ENCODE data around the gene FDXR. TPM values are rescaled to one million over a fixed set of nuclear protein-coding genes. Genes with fewer than 3 reads are reported as not detected.
A peak's percentile ranks its signal among the peaks of the same experiment; 100 is the strongest.

FDXR gene
- total RNA-seq, 6 experiments from 2014 or later = 7.7 to 18.7 (median 8.6) TPM

GRCh38 chr17:74842146-74842598 lies 30.6 kb downstream of the FDXR start:
- 100% methylated on average over 1 of the region's 8 CpGs for WGBS (ENCODE audit: insufficient coverage, low coverage, low lambda C conversion rate, missing lambda C conversion rate)
- peak overlapping the region in 2 of 3 donors; percentile 33 to 46 for H3K4me3 ChIP-seq
- ATAC-seq = no peak

DNA sequence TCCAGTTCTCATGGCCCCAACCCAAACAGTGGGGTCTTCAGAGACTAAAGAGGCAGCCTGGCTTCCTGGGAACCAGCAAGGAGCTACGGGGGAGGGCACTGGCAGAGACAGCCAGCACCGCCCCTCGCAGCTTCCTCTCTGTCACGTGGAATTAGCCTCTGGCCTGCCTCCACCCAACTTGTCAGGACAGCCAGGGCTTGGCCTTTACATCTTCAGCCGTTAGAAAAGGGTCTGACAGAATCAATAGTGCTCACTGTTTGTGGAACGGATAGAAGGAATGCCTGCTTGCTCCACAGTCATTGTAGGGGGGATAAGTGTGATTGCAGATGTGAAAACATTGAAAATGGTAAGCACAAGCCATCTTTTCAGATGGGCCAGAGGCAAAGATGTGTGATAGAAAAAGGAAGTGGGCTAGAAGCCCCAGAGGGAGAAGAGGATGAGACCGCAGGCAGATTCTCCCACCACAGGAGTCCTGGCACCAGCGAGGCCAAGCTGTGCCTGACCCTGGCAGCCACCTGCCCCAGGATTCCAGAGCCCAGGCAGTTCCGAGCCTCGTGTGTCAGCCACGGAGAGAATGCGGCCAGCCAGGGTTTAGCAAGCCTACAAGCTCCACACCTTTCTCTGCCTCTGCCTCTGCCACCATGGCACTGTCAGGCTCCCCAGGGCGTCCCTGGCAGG lies 31.7 kb downstream of the FDXR start:
- ATAC-seq (peak; percentile 24 to 60 (median 32)), DNase-seq (no peak)
- Histone ChIP-seq H3K9me3 (no peaks in the 10 kb centered on the region), H3K36me3 (peaks cover 0 to 4% (median 0%) of the 10 kb centered on the region in 4 donors), H3K27me3 (no peaks in the 10 kb centered on the region), H3K27ac (no peak overlapping the region), H3K4me1 (no peaks in the 10 kb centered on the region), H3K4me3 (no peak overlapping the region)
- TF ChIP-seq, protein P1, sequence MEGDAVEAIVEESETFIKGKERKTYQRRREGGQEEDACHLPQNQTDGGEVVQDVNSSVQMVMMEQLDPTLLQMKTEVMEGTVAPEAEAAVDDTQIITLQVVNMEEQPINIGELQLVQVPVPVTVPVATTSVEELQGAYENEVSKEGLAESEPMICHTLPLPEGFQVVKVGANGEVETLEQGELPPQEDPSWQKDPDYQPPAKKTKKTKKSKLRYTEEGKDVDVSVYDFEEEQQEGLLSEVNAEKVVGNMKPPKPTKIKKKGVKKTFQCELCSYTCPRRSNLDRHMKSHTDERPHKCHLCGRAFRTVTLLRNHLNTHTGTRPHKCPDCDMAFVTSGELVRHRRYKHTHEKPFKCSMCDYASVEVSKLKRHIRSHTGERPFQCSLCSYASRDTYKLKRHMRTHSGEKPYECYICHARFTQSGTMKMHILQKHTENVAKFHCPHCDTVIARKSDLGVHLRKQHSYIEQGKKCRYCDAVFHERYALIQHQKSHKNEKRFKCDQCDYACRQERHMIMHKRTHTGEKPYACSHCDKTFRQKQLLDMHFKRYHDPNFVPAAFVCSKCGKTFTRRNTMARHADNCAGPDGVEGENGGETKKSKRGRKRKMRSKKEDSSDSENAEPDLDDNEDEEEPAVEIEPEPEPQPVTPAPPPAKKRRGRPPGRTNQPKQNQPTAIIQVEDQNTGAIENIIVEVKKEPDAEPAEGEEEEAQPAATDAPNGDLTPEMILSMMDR (IDR thresholded peaks at IDR 0.05) = no peak
- TF ChIP-seq POLR2A (IDR thresholded peaks at IDR 0.05) = no peak
- intact Hi-C loops (cut with DNase I) = no loop called here
- WGBS (ENCODE audit: insufficient coverage, low coverage, low lambda C conversion rate, missing lambda C conversion rate) = 21% methylated on average over 6 of the region's 13 CpGs

More at GRCh38 chr17:74842146-74842598, 30.6 kb downstream of the FDXR start:
- no peak for DNase-seq
- Histone ChIP-seq H3K27ac (no peak overlapping the region), H3K4me1 (no peaks in the 10 kb centered on the region), H3K36me3 (no peaks in the 10 kb centered on the region), H3K27me3 (no peaks in the 10 kb centered on the region), H3K9me3 (no peaks in the 10 kb centered on the region)
- TF ChIP-seq, protein P1 (IDR thresholded peaks at IDR 0.05) = no peak
- no peak for TF ChIP-seq POLR2A (IDR thresholded peaks at IDR 0.05)
- intact Hi-C loops (cut with DNase I) = no loop called here

- H3K27me3 ChIP-seq = no peaks in the 10 kb centered on the region
- ATAC-seq (no peak), DNase-seq (no peak)
- H3K4me3 ChIP-seq = no peak overlapping the region
- H3K36me3 ChIP-seq = peaks cover 0 to 4% (median 0%) of the 10 kb centered on the region in 4 donors
- H3K27ac ChIP-seq = no peak overlapping the region
- 81% methylated on average over 3 of the region's 7 CpGs for WGBS (ENCODE audit: insufficient coverage, low coverage, low lambda C conversion rate, missing lambda C conversion rate)
- H3K4me1 ChIP-seq = no peaks in the 10 kb centered on the region
- intact Hi-C loops (cut with DNase I) = no loop called here
- H3K9me3 ChIP-seq = no peaks in the 10 kb centered on the region
- TF ChIP-seq, protein P1 (IDR thresholded peaks at IDR 0.05) = no peak
- no peak for TF ChIP-seq POLR2A (IDR thresholded peaks at IDR 0.05)
Observed at GRCh38 chr17:74839990-74840852, 32.6 kb downstream of the FDXR start.

- Histone ChIP-seq H3K4me1 (no peaks in the 10 kb centered on the region), H3K36me3 (peaks cover 0 to 4% (median 0%) of the 10 kb centered on the region in 4 donors), H3K27ac (no peak overlapping the region), H3K4me3 (no peak overlapping the region), H3K9me3 (no peaks in the 10 kb centered on the region), H3K27me3 (no peaks in the 10 kb centered on the region)
- ATAC-seq (no peak), DNase-seq (no peak)
- TF ChIP-seq, protein P1 (IDR thresholded peaks at IDR 0.05) = no peak
- no peak for TF ChIP-seq POLR2A (IDR thresholded peaks at IDR 0.05)
- intact Hi-C loops (cut with DNase I) = no loop called here
- WGBS (ENCODE audit: insufficient coverage, low coverage, low lambda C conversion rate, missing lambda C conversion rate) = 84% methylated on average over 2 of the region's 9 CpGs
Observed at GRCh38 chr17:74838274-74838673, 34.5 kb downstream of the FDXR start.

All from right lobe of liver (tissue), 6 donors.